ENCODE results near the gene INAFM1. TPM values are rescaled to one million over a fixed set of nuclear protein-coding genes. Genes with fewer than 3 reads are reported as not detected.

The INAFM1 gene
- total RNA-seq, 4 donors from 2014 or later = 1.6 to 8.4 (median 5.8) TPM

- TF ChIP-seq, protein P1, sequence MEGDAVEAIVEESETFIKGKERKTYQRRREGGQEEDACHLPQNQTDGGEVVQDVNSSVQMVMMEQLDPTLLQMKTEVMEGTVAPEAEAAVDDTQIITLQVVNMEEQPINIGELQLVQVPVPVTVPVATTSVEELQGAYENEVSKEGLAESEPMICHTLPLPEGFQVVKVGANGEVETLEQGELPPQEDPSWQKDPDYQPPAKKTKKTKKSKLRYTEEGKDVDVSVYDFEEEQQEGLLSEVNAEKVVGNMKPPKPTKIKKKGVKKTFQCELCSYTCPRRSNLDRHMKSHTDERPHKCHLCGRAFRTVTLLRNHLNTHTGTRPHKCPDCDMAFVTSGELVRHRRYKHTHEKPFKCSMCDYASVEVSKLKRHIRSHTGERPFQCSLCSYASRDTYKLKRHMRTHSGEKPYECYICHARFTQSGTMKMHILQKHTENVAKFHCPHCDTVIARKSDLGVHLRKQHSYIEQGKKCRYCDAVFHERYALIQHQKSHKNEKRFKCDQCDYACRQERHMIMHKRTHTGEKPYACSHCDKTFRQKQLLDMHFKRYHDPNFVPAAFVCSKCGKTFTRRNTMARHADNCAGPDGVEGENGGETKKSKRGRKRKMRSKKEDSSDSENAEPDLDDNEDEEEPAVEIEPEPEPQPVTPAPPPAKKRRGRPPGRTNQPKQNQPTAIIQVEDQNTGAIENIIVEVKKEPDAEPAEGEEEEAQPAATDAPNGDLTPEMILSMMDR (IDR thresholded peaks at IDR 0.05; ENCODE audit: low read depth) = no peak
Observed at GRCh38 chr19:47236072-47236675, 38.5 kb upstream of the INAFM1 start.

GRCh38 chr19:47239152-47239551 lies 35.5 kb upstream of the INAFM1 start:
- TF ChIP-seq, protein P1 (IDR thresholded peaks at IDR 0.05; ENCODE audit: low read depth) = no peak

DNA sequence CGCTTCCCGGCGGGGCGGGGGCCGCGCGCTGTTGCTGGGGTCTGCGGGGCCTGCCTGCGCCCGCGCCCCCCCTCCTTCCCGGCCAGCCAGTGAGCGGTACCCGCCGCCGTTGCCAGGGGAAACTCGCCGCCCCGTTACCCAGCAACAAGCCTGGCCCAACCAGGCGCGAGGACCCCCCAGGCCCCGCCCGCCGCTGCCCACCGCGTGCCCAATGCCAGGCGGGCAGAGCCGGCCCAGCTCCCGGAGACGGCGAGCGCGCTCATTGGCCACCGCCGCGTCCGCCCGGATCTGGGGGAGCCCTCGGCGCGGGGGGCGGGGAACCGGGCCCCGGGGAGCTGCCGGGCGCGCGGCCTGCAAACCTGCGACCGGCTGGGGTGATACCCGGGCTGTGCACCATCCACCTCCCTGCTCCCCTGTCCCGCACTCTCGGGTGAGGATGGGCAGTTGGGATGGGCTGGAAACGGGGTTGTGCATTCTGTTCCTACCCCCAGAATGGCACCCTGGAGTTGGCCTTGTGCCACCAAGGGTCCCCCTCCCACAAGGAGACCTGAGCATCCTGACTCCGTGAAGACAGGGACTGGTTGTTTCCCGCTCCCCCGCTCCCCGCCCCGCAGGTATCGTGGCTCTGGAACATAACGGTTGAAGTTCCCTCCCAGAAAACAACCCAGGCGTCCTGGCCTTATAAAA lies 34.9 kb upstream of the INAFM1 start:
- TF ChIP-seq, protein P1 (IDR thresholded peaks at IDR 0.05; ENCODE audit: low read depth) = no peak

DNA sequence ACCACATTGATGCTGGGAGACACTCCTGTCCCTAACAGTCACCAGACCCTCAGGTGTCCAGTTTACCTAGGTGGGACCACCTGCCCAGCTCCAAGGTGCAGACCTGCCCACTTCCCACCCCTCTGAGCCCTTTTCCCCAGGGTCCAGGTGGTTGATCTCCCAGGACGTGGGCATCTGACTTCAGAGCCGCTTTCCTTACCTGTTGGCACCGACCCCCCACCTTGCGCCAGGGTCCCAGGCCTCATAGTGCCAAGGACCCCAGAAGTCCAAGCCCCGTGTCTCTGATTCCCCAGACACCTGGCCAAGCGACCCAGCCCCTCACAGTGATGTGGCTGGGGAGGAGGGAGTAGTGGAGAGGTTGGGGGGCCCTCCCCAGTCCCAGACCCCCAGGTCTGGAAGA lies 34.1 kb upstream of the INAFM1 start:
- TF ChIP-seq, protein P1 (IDR thresholded peaks at IDR 0.05; ENCODE audit: low read depth) = no peak

- TF ChIP-seq, protein P1 (IDR thresholded peaks at IDR 0.05; ENCODE audit: low read depth) = no peak
Observed at GRCh38 chr19:47240996-47241918, 33.4 kb upstream of the INAFM1 start.

- TF ChIP-seq, protein P1 (IDR thresholded peaks at IDR 0.05; ENCODE audit: low read depth) = no peak
Observed at GRCh38 chr19:47241919-47242577, 32.6 kb upstream of the INAFM1 start.
